K562 (cell line): ENCODE results near the gene OR8D4. TPM values are rescaled to one million over a fixed set of nuclear protein-coding genes. Genes with fewer than 3 reads are reported as not detected.

Experiments
- ATAC-seq: fragments of 200-7000 bp; cut with Tn5 transposase; 3 replicates; pipeline ENCODE4 v1.9.1; 2020; ENCODE audit warnings: moderate library complexity
- BruUV-seq: library from RNA; stranded (reverse); fragments of 400-500 nt; replicated peaks from 2 replicates; lab custom pipeline; 2021; lab: Mats Ljungman, UMichigan
- CTCF ChIA-PET: fragments of 300-600 bp; formaldehyde crosslinking; extraction: SDS; loops from one replicate; lab custom pipeline; 2021; ENCODE audit warnings: low intra/inter-chr PET ratio; lab: Yijun Ruan, JAX
- POLR2A ChIA-PET: fragments of 300-600, 350-650 bp; sonication (Branson Sonifier 250); formaldehyde crosslinking; extraction: SDS; loops from one replicate; lab custom pipeline; 2021; ENCODE audit warnings: antibody characterized with exemption, inconsistent platforms; lab: Yijun Ruan, JAX
- DNase-seq, 4 experiments: peaks; one replicate each; pipeline versions ENCODE4 v3.0.0 to v3.0.0-alpha.2; 2011 to 2018; ENCODE audit warnings: low spot score in 3 of 4, mixed read lengths in 3 of 4; ENCODE audit errors: extremely low read depth in 1 of 4
- FAIRE-seq: peaks from 2 replicates; lab custom pipeline; 2011; peaks lifted over from hg19 to GRCh38; lab: Jason Lieb, UNC
- H2AFZ ChIP-seq: 2 replicates; pipeline ENCODE4 v1.6.0; 2011; ENCODE audit warnings: low read depth, low read length, control low read depth, inconsistent platforms
- H3K27ac ChIP-seq: fragments of 200-600 bp; 3 replicates; pipeline ENCODE4 v1.8.0; 2011; ENCODE audit warnings: low read depth, mild to moderate bottlenecking, control low read depth, inconsistent platforms, low read length, moderate library complexity, mixed read lengths; ENCODE audit errors: extremely low read depth
- H3K27me3 ChIP-seq, 2 experiments: fragments of 300-600 bp in 1 of 2; 2 replicates in 1 of 2; 3 replicates in 1 of 2; pipeline versions ENCODE4 v1.6.0 to v1.8.0; 2011; ENCODE audit warnings: inconsistent platforms in 2 of 2, low read length in 2 of 2, mild to moderate bottlenecking in 1 of 2, mixed read lengths in 1 of 2, moderate library complexity in 1 of 2; ENCODE audit not compliant: control insufficient read depth in 2 of 2, insufficient read depth in 2 of 2
- H3K36me3 ChIP-seq: fragments of 300-600 bp; 3 replicates; pipeline ENCODE4 v1.8.0; 2011; ENCODE audit warnings: mild to moderate bottlenecking, low read length, inconsistent platforms; ENCODE audit not compliant: control insufficient read depth, insufficient read depth
- H3K4me1 ChIP-seq, 2 experiments: fragments of 200-600 bp in 1 of 2; replicated peaks in 1 of 2; 2 replicates in 1 of 2; 3 replicates in 1 of 2; pipeline versions ENCODE4 v1.5.1 to v1.8.0; 2011; ENCODE audit warnings: inconsistent platforms in 2 of 2, low read length in 2 of 2, mild to moderate bottlenecking in 1 of 2, mixed read lengths in 1 of 2, moderate library complexity in 1 of 2; ENCODE audit not compliant: control insufficient read depth in 2 of 2, insufficient read depth in 2 of 2
- H3K4me2 ChIP-seq: 2 replicates; pipeline ENCODE4 v1.6.1; 2011; ENCODE audit warnings: low read length, control low read depth, inconsistent platforms, mixed read lengths; ENCODE audit not compliant: insufficient read depth
- H3K4me3 ChIP-seq: fragments of 200-600 bp; sonication (generic), shearing (Covaris generic); 2 replicates; pipeline ENCODE4 v1.5.1; 2016; ENCODE audit warnings: control low read depth, inconsistent platforms
- H3K79me2 ChIP-seq: fragments of 200-600 bp; 3 replicates; pipeline ENCODE4 v1.8.0; 2011; ENCODE audit warnings: low read length, inconsistent platforms; ENCODE audit not compliant: control insufficient read depth, insufficient read depth
- H3K9ac ChIP-seq, 2 experiments: 2 replicates each; pipeline versions ENCODE4 v1.6.0 to v1.6.1; 2011; ENCODE audit warnings: low read depth in 2 of 2, low read length in 2 of 2, control low read depth in 1 of 2, inconsistent platforms in 1 of 2, mild to moderate bottlenecking in 1 of 2, mixed read lengths in 1 of 2; ENCODE audit not compliant: insufficient read depth in 1 of 2
- H3K9me1 ChIP-seq: one replicate; pipeline ENCODE4 v1.6.0; 2011; ENCODE audit warnings: inconsistent platforms, mild to moderate bottlenecking, low read length, moderate library complexity; ENCODE audit not compliant: control insufficient read depth, insufficient read depth
- H3K9me3 ChIP-seq: replicated peaks from 2 replicates; pipeline ENCODE4 v1.5.1; 2011; ENCODE audit warnings: low read depth, low read length, inconsistent platforms; ENCODE audit not compliant: control insufficient read depth, insufficient read depth
- H4K20me1 ChIP-seq: replicated peaks from 2 replicates; pipeline ENCODE4 v1.6.1; 2011; ENCODE audit warnings: low read length, inconsistent platforms, mixed read lengths; ENCODE audit not compliant: control insufficient read depth, insufficient read depth
- KDM1A ChIP-seq, 2 experiments: fragments of 450-650 bp; IDR thresholded peaks; 2 replicates each; pipeline ENCODE4 v1.6.1; 2016; ENCODE audit warnings: mild to moderate bottlenecking in 2 of 2
- RAD51 ChIP-seq: fragments of 450-650 bp; IDR thresholded peaks from 2 replicates; pipeline ENCODE4 v1.7.1; 2016; ENCODE audit warnings: low read depth, mild to moderate bottlenecking, borderline replicate concordance
- SMAD4 ChIP-seq: fragments of 250-450 bp; sonication (Bioruptor Pico); conservative IDR thresholded peaks from 2 replicates; pipeline ENCODE4 v1.8.0; 2021; ENCODE audit warnings: inconsistent platforms, mild to moderate bottlenecking, moderate library complexity
- TFE3 ChIP-seq: fragments of 450-650 bp; formaldehyde crosslinking; IDR thresholded peaks from 2 replicates; pipeline ENCODE4 v1.4.0; 2020; ENCODE audit warnings: mild to moderate bottlenecking, mixed read lengths
- WGBS: fragments of 100-300 bp; shearing (Covaris generic); methylation state at CpG from one replicate; pipeline ENCODE4 v1.1.6; 2016; ENCODE audit warnings: low coverage, mixed read lengths; ENCODE audit not compliant: insufficient coverage; ENCODE audit errors: missing lambda C conversion rate; 5-methylcytosine and 5-hydroxymethylcytosine counted together
- in situ Hi-C: fragments of 300-500 bp; cut with MboI; formaldehyde crosslinking; loops from 4 replicates; pipeline ENCODE4 v1.15.0; 2018; ENCODE audit warnings: inconsistent platforms, mixed read lengths
- intact Hi-C: fragments of 100-400 bp; cut with micrococcal nuclease; formaldehyde crosslinking; loops from 2 replicates; pipeline ENCODE4 v1.14.2; 2022
- polyA plus RNA-seq, 8 experiments: library from polyadenylated mRNA; depleted of rRNA in 4 of 8; stranded (reverse) in 5 of 8; unstranded in 3 of 8; fragments of >200 nt; fragmentation: Nextera tagmentation in 2 of 8; fragmentation: Illumina TruSeq in 1 of 8; extraction: Ambion mirVana in 2 of 8; extraction: Trizol in 1 of 8; gene quantifications; 2 replicates each; pipeline versions ENCODE4 v1.2.1 to v1.2.3, GENCODE V29; 2011 to 2014; ENCODE audit warnings: inconsistent platforms in 1 of 8, missing spikeins in 1 of 8
- total RNA-seq, 7 experiments: library from RNA; depleted of rRNA in 6 of 7; stranded (reverse); fragments of >200 nt in 6 of 7; fragmentation: Illumina TruSeq in 2 of 7; extraction: Trizol in 2 of 7; gene quantifications; 2 replicates each; pipeline versions ENCODE4 v1.2.1 to v1.2.3, GENCODE V29; 2011 to 2021; ENCODE audit warnings: low replicate concordance in 1 of 7
- TF ChIP-seq, protein P1 (sequence below): sonication (generic); formaldehyde crosslinking; IDR thresholded peaks from 2 replicates; pipeline ENCODE4 v1.5.0; 2020; ENCODE audit warnings: missing genetic modification reagents

Gene OR8D4
- total and polyA plus RNA-seq, 9 of the 15 experiments (the other 6 are each of a cell fraction or from before 2014, with no cell fraction given) = not detected

- Histone ChIP-seq H3K9ac (no peak overlapping the region), H4K20me1 (no peaks in the 10 kb centered on the region), H3K27me3 (no peaks in the 10 kb centered on the region; a peak in 1 of 5 replicates), H3K4me3 (no peak overlapping the region), H3K79me2 (no peaks in the 10 kb centered on the region), H2AFZ (no peak overlapping the region), H3K36me3 (no peaks in the 10 kb centered on the region), H3K4me2 (no peak overlapping the region), H3K9me3 (no peaks in the 10 kb centered on the region), H3K27ac (no peak overlapping the region), H3K4me1 (no peaks in the 10 kb centered on the region), H3K9me1 (no peaks in the 10 kb centered on the region)
- no peak for TF ChIP-seq SMAD4 (CRISPR knock-in tag)
- TF ChIP-seq TFE3 = peak; percentile 66
- TF ChIP-seq, protein P1, sequence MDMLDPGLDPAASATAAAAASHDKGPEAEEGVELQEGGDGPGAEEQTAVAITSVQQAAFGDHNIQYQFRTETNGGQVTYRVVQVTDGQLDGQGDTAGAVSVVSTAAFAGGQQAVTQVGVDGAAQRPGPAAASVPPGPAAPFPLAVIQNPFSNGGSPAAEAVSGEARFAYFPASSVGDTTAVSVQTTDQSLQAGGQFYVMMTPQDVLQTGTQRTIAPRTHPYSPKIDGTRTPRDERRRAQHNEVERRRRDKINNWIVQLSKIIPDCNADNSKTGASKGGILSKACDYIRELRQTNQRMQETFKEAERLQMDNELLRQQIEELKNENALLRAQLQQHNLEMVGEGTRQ (CRISPR knock-in tag) = peak; percentile 58
- peak; percentile 20; the same call in 1 of the 2 replicates for TF ChIP-seq RAD51
- TF ChIP-seq KDM1A (IDR thresholded peaks at IDR 0.05) = no peak
- in situ Hi-C loops (no loop called here), intact Hi-C loops (no loop called here)
- ATAC-seq (no peak), DNase-seq (no peak), FAIRE-seq (no peak)
- BruUV-seq = no TSS peak
- ChIA-PET POLR2A (no interaction called here), CTCF (no interaction called here)
- 0% methylated on average over 3 of the region's 4 CpGs for whole genome bisulfite sequencing
These were observed 40.4 kb downstream of the OR8D4 start for GRCh38 chr11:123942413-123942812.
